ENCODE measurements around the gene AKT1S1. TPM values are rescaled to one million over a fixed set of nuclear protein-coding genes. Genes with fewer than 3 reads are reported as not detected.

Gene AKT1S1
- total RNA-seq, 2 donors from 2014 or later: 19.2 to 33.8 TPM

Other genes with a start within 250 kb of the AKT1S1 start
- gene RRAS, start 237.2 kb downstream of the AKT1S1 start, total RNA-seq: 1 to 10 TPM; 6.6 to 9.1 TPM
- 10 to 100 TPM; 34.1 to 36.3 TPM for gene SCAF1, start 235.1 kb downstream of the AKT1S1 start, total RNA-seq
- gene IRF3, start 211.5 kb downstream of the AKT1S1 start, total RNA-seq: 100 to 1,000 TPM; 162 to 181 TPM
- 10 to 100 TPM; 10.2 to 15.6 TPM for gene BCL2L12, start 211.4 kb downstream of the AKT1S1 start, total RNA-seq
- 10 to 100 TPM; 83.9 to 97.7 TPM for gene PRMT1, start 200.1 kb downstream of the AKT1S1 start, total RNA-seq
- gene ADM5, start 187.8 kb downstream of the AKT1S1 start, total RNA-seq: 1 to 10 TPM; 2.8 to 2.9 TPM
- 1 to 10 TPM in 1 of 2 donors, under 1 TPM in 1; 0.31 to 1.0 TPM for gene CPT1C, start 186.2 kb downstream of the AKT1S1 start, total RNA-seq
- 1 to 10 TPM in 1 of 2 donors, under 1 TPM in 1; 0.87 to 1.9 TPM for gene TSKS, start 114.0 kb downstream of the AKT1S1 start, total RNA-seq
- gene AP2A1, start 110.4 kb downstream of the AKT1S1 start, total RNA-seq: 10 to 100 TPM; 43.3 to 51.5 TPM
- gene FUZ, start 64.1 kb downstream of the AKT1S1 start, total RNA-seq: 10 to 100 TPM; 29.4 to 30.7 TPM
- 100 to 1,000 TPM in 1 of 2 donors, 10 to 100 TPM in 1; 94.8 to 108 TPM for gene MED25, start 59.1 kb downstream of the AKT1S1 start, total RNA-seq
- 100 to 1,000 TPM; 125 to 162 TPM for gene PTOV1, start 26.2 kb downstream of the AKT1S1 start, total RNA-seq
- 100 to 1,000 TPM; 170 to 196 TPM for gene PNKP, start 9.8 kb downstream of the AKT1S1 start, total RNA-seq
- gene TBC1D17, start 347 bp upstream of the AKT1S1 start, total RNA-seq: 10 to 100 TPM; 44.1 to 57.3 TPM
- 100 to 1,000 TPM in 1 of 2 donors, 10 to 100 TPM in 1; 47.8 to 107 TPM for gene IL4I1, start 19.5 kb upstream of the AKT1S1 start, total RNA-seq
- 10 to 100 TPM; 31.8 to 36.0 TPM for gene ATF5, start 51.9 kb upstream of the AKT1S1 start, total RNA-seq
- 10 to 100 TPM; 46.8 to 62.4 TPM for gene NUP62, start 52.1 kb upstream of the AKT1S1 start, total RNA-seq
- not detected for gene SIGLEC11, start 83.8 kb upstream of the AKT1S1 start, total RNA-seq
- gene VRK3, start 148.0 kb upstream of the AKT1S1 start, total RNA-seq: 10 to 100 TPM; 67.2 to 79.3 TPM
- 1 to 10 TPM; 7.0 to 8.9 TPM for gene ZNF473, start 148.7 kb upstream of the AKT1S1 start, total RNA-seq